GM12878 (cell line): ENCODE results near the gene BLOC1S3. TPM values are rescaled to one million over a fixed set of nuclear protein-coding genes. Genes with fewer than 3 reads are reported as not detected.

Experiments
- ATAC-seq: fragments of 200-7000 bp; cut with Tn5 transposase; 3 replicates; pipeline ENCODE4 v1.9.1; 2020; ENCODE audit warnings: mild to moderate bottlenecking, moderate library complexity
- BruUV-seq: library from RNA; stranded (reverse); fragments of 400-500 nt; replicated peaks from 2 replicates; lab custom pipeline; 2021; lab: Mats Ljungman, UMichigan
- CTCF ChIA-PET: fragments of 300-600 bp; sonication (Branson Sonifier 250); formaldehyde crosslinking; extraction: SDS; loops from one replicate; lab custom pipeline; 2021; ENCODE audit warnings: inconsistent platforms; lab: Yijun Ruan, JAX
- POLR2A ChIA-PET: fragments of 350-600 bp; formaldehyde crosslinking; extraction: SDS; loops from one replicate; lab custom pipeline; 2021; ENCODE audit warnings: inconsistent platforms; lab: Charles Lee
- RAD21 ChIA-PET: fragments of 300-600 bp; sonication (Branson Sonifier 250); formaldehyde crosslinking; loops from one replicate; lab custom pipeline; 2023; ENCODE audit warnings: antibody characterized with exemption; ENCODE audit not compliant: unreplicated experiment; lab: Charles Lee
- SMC1A ChIA-PET: fragments of 300-600 bp; sonication (Branson Sonifier 250); formaldehyde crosslinking; loops from one replicate; lab custom pipeline; 2023; ENCODE audit not compliant: unreplicated experiment, uncharacterized antibody; lab: Charles Lee
- DNase-seq: peaks from one replicate; pipeline ENCODE4 v3.0.0-alpha.2; 2011; ENCODE audit warnings: low read depth, low spot score
- FAIRE-seq: peaks from 3 replicates; lab custom pipeline; 2011; peaks lifted over from hg19 to GRCh38; lab: Jason Lieb, UNC
- H2AFZ ChIP-seq: 2 replicates; pipeline ENCODE4 v1.6.0; 2011; ENCODE audit warnings: low read depth, low read length, control low read depth; ENCODE audit not compliant: control insufficient read depth
- H3K27ac ChIP-seq: 2 replicates; pipeline ENCODE4 v1.5.1; 2011; ENCODE audit warnings: control low read depth; ENCODE audit not compliant: control insufficient read depth, insufficient read depth
- H3K27me3 ChIP-seq, 2 experiments: replicated peaks in 1 of 2; 2 replicates each; pipeline versions ENCODE4 v1.6.0 to v1.6.1; 2011; ENCODE audit warnings: low read length in 1 of 2; ENCODE audit not compliant: control insufficient read depth in 2 of 2, insufficient read depth in 2 of 2
- H3K36me3 ChIP-seq, 2 experiments: 2 replicates each; pipeline ENCODE4 v1.5.1; 2011; ENCODE audit warnings: low read length in 1 of 2; ENCODE audit not compliant: control insufficient read depth in 2 of 2, insufficient read depth in 2 of 2
- H3K4me1 ChIP-seq: 2 replicates; pipeline ENCODE4 v1.6.1; 2011; ENCODE audit warnings: mild to moderate bottlenecking, low read length, moderate library complexity, mixed read lengths; ENCODE audit not compliant: control insufficient read depth, insufficient read depth
- H3K4me2 ChIP-seq: 2 replicates; pipeline ENCODE4 v1.6.0; 2011; ENCODE audit warnings: control low read depth; ENCODE audit not compliant: control insufficient read depth, insufficient read depth
- H3K4me3 ChIP-seq: fragments of 200-600 bp; sonication (generic); 2 replicates; pipeline ENCODE4 v1.5.1; 2016
- H3K79me2 ChIP-seq: 2 replicates; pipeline ENCODE4 v1.6.0; 2011; ENCODE audit warnings: low read length; ENCODE audit not compliant: control insufficient read depth, insufficient read depth
- H3K9ac ChIP-seq: 2 replicates; pipeline ENCODE4 v1.8.0; 2011; ENCODE audit warnings: low read length, control low read depth, mixed read lengths; ENCODE audit not compliant: control insufficient read depth, insufficient read depth
- H3K9me3 ChIP-seq: replicated peaks from 3 replicates; pipeline ENCODE4 v1.5.1; 2011; ENCODE audit warnings: mild to moderate bottlenecking, low read length; ENCODE audit not compliant: control insufficient read depth, insufficient read depth
- H4K20me1 ChIP-seq: 2 replicates; pipeline ENCODE4 v1.6.0; 2011; ENCODE audit not compliant: control insufficient read depth, insufficient read depth
- KDM1A ChIP-seq: fragments of 200-600 bp; sonication (generic); IDR thresholded peaks from 2 replicates; pipeline ENCODE4 v1.6.1; 2016; ENCODE audit warnings: borderline replicate concordance
- POLR2A ChIP-seq: IDR thresholded peaks from 2 replicates; pipeline ENCODE4 v1.6.1; 2011; ENCODE audit warnings: low read depth, mild to moderate bottlenecking, low read length
- POLR2AphosphoS5 ChIP-seq: IDR thresholded peaks from 2 replicates; pipeline ENCODE4 v1.6.1; 2011; ENCODE audit warnings: mild to moderate bottlenecking, low read length, inconsistent platforms
- WGBS: methylation state at CpG from one replicate; pipeline ENCODE4 v1.1.6; 2016; ENCODE audit warnings: low lambda C conversion rate; ENCODE audit not compliant: insufficient replicate concordance, insufficient coverage; ENCODE audit errors: missing lambda C conversion rate; 5-methylcytosine and 5-hydroxymethylcytosine counted together
- in situ Hi-C: fragments of 300-500 bp; cut with MboI; formaldehyde crosslinking; loops from 9 replicates; pipeline ENCODE4 v1.14.3; 2018; ENCODE audit warnings: mixed read lengths
- intact Hi-C: fragments of 100-400 bp; cut with micrococcal nuclease; formaldehyde crosslinking; loops from one replicate; pipeline ENCODE4 v1.14.2; 2022; ENCODE audit not compliant: unreplicated experiment
- polyA plus RNA-seq, 11 experiments: library from polyadenylated mRNA; depleted of rRNA in 4 of 11; unstranded in 6 of 11; stranded (reverse) in 5 of 11; fragments of >200 nt; fragmentation: Nextera tagmentation in 4 of 11; fragmentation: Illumina TruSeq in 1 of 11; extraction: Ambion mirVana in 4 of 11; extraction: Trizol in 1 of 11; gene quantifications; 1 replicate in 1 of 11; 2 replicates in 10 of 11; pipeline versions ENCODE4 v1.2.1 to v1.2.3, GENCODE V29; 2011 to 2016; ENCODE audit warnings: inconsistent platforms in 2 of 11, missing spikeins in 2 of 11, low read depth in 1 of 11
- total RNA-seq, 4 experiments: library from RNA; depleted of rRNA in 3 of 4; stranded (reverse); fragments of >200 nt in 3 of 4; fragmentation: Illumina TruSeq in 1 of 4; extraction: Trizol in 1 of 4; gene quantifications; 2 replicates each; pipeline versions ENCODE4 v1.2.1 to v1.2.3, GENCODE V29; 2013 to 2021

The BLOC1S3 gene
- total and polyA plus RNA-seq, 10 of the 15 experiments (the other 5 are each of a cell fraction or from before 2014, with no cell fraction given), result 3.6 to 18.3 (median 10.4) TPM

- no peak for DNase-seq
- intact Hi-C loops, result no loop called here
- no peak overlapping the region for H3K4me3 ChIP-seq
- SMC1A ChIA-PET, result no interaction called here
- WGBS, result 80% methylated on average over 9 of the region's 9 CpGs
- H3K9ac ChIP-seq, result no peak overlapping the region
- TF ChIP-seq POLR2AphosphoS5 (no peak), POLR2A (0 out of 2 replicates have a peak, but pooled peaks have one; percentile 2)
- TF ChIP-seq, all 136 proteins: peak for 1
- no peaks in the 10 kb centered on the region for H3K9me3 ChIP-seq
- no peak for FAIRE-seq
- peaks cover 0 to 32% of the 10 kb centered on the region in 2 experiments; a peak in 3 of 4 replicates for H3K36me3 ChIP-seq
- in situ Hi-C loops, result no loop called here
- BruUV-seq, result no TSS peak
- POLR2A ChIA-PET, result no interaction called here
- no peak overlapping the region for H3K27ac ChIP-seq
- H3K4me1 ChIP-seq, result peaks cover 9% of the 10 kb centered on the region
- H3K79me2 ChIP-seq, result peaks cover 6% of the 10 kb centered on the region
- no peaks in the 10 kb centered on the region for H3K27me3 ChIP-seq
- RAD21 ChIA-PET, result no interaction called here
- ATAC-seq, result no peak
- H4K20me1 ChIP-seq, result no peaks in the 10 kb centered on the region
- no peak overlapping the region for H2AFZ ChIP-seq
- H3K4me2 ChIP-seq, result no peak overlapping the region
- CTCF ChIA-PET, result interaction anchor here (1.4 kb wide), 1 partner anchor 36 kb away, joined by 4 read pairs; the partner anchor contains the start of genes BLOC1S3 and TRAPPC6A
Measured at GRCh38 chr19:45142726-45143110, 35.9 kb upstream of the BLOC1S3 start.

DNA sequence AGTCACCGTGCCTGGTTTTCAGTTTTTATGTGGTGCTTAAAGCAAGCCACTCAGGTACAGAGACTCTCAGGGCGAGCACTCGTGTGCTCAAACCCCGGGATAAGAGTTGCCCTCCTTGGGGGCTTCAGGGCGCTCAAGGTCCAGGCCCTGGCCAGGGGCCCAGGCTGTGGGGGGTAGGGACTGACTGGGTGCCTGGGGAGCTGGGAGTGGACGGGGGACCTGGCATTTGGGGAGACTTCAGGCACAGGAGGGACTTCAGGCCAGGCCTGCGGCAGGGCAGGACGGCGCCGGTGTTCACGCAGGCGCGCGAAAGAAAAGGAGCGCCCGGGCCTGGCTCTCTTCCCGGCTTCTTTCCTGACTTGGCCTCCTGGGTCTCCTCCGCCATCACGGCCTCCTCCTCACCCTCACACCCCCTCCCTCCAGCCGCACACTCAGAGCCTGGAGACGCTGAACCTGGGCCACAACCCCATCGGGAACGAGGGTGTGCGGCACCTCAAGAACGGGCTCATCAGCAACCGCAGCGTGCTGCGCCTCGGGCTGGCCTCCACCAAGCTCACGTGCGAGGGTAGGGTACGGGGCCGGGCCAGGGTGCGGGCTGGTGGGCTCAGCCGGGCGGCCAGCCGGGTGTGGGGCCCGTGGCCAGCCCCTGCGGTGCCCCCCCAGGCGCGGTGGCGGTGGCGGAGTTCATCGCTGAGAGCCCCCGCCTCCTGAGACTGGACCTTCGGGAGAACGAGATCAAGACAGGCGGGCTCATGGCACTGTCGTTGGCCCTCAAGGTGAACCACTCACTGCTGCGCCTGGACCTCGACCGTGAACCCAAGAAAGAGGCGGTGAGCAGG is 33.9 kb upstream of the BLOC1S3 start:
- in situ Hi-C loops, result no loop called here
- BruUV-seq, result no TSS peak

More for the DNA sequence above, 33.9 kb upstream of the BLOC1S3 start:
- Histone ChIP-seq H3K27ac (no peak overlapping the region), H2AFZ (no peak overlapping the region), H3K79me2 (no peaks in the 10 kb centered on the region), H4K20me1 (no peaks in the 10 kb centered on the region), H3K4me1 (no peaks in the 10 kb centered on the region), H3K4me3 (no peak overlapping the region), H3K9me3 (no peaks in the 10 kb centered on the region), H3K4me2 (no peak overlapping the region), H3K9ac (no peak overlapping the region), H3K27me3 (no peaks in the 10 kb centered on the region), H3K36me3 (peaks cover 0 to 32% of the 10 kb centered on the region in 2 experiments; a peak in 3 of 4 replicates)
- no peak for FAIRE-seq
- CTCF ChIA-PET, result interaction anchor here (0.8 to 1.4 kb wide), 2 partner anchors 34 to 53 kb away, joined by 3 to 4 read pairs; partner anchors contain the start of genes BLOC1S3 and TRAPPC6A
- no peak for DNase-seq
- RAD21 ChIA-PET, result no interaction called here
- SMC1A ChIA-PET, result interaction anchor here (0.8 kb wide), 1 partner anchor 50 kb away, joined by 3 read pairs; no protein-coding TSS in a partner anchor
- WGBS, result 95% methylated on average over 35 of the region's 53 CpGs
- POLR2A ChIA-PET, result no interaction called here
- intact Hi-C loops, result no loop called here
- 0 out of 2 replicates have a peak, but pooled peaks have one; percentile 15 for TF ChIP-seq POLR2A
- no peak for TF ChIP-seq KDM1A
- ATAC-seq, result no peak
